Breast epithelium (tissue), 4 donors: ENCODE results near the gene PSD4. TPM values are rescaled to one million over a fixed set of nuclear protein-coding genes. Genes with fewer than 3 reads are reported as not detected.
A peak's percentile ranks its signal among the peaks of the same experiment; 100 is the strongest.

ENCODE experiments used
- DNase-seq, 2 donors: peaks; one replicate each; pipeline ENCODE4 v3.0.0-alpha.2; 2019; ENCODE audit warnings: low spot score in 2 of 2
- H3K27ac ChIP-seq, 2 donors: fragments of 200-600 bp; sonication (generic) in 1 of 2; one replicate each; pipeline ENCODE4 v1.5.1; 2016 to 2019; ENCODE audit warnings: mild to moderate bottlenecking in 1 of 2
- H3K27me3 ChIP-seq, 2 donors: fragments of 200-600 bp; sonication (generic) in 1 of 2; one replicate each; pipeline versions ENCODE4 v1.5.1 to v1.6.0; 2017 to 2019; ENCODE audit warnings: control low read depth in 1 of 2, mild to moderate bottlenecking in 1 of 2
- H3K36me3 ChIP-seq: fragments of 200-600 bp; one replicate; pipeline ENCODE4 v1.5.1; 2019
- H3K4me1 ChIP-seq, 2 donors: fragments of 200-600 bp; sonication (generic); one replicate each; pipeline ENCODE4 v1.5.1; 2016 to 2019; ENCODE audit warnings: control low read depth in 1 of 2
- H3K4me3 ChIP-seq, 3 donors: fragments of 200-600 bp; sonication (generic); 1 replicate in 2 of 3; 2 replicates in 1 of 3; pipeline ENCODE4 v1.5.1; 2016 to 2019; ENCODE audit warnings: mild to moderate bottlenecking in 3 of 3, moderate library complexity in 2 of 3
- H3K9me3 ChIP-seq, 2 donors: fragments of 200-600 bp; sonication (generic) in 1 of 2; one replicate each; pipeline ENCODE4 v1.5.1; 2016 to 2019; ENCODE audit warnings: control low read depth in 1 of 2
- POLR2A ChIP-seq: fragments of 450-650 bp; IDR thresholded peaks from one replicate; pipeline ENCODE4 v1.6.1; 2016; ENCODE audit warnings: antibody characterized with exemption, mild to moderate bottlenecking, moderate library complexity
- POLR2AphosphoS5 ChIP-seq, 3 donors: sonication (generic); formaldehyde crosslinking; IDR thresholded peaks; one replicate each; pipeline ENCODE4 v1.6.1; 2017; ENCODE audit warnings: antibody characterized with exemption in 3 of 3
- intact Hi-C: fragments of 100-400 bp; cut with DNase I; formaldehyde crosslinking; loops from one replicate; pipeline ENCODE4 v1.15.1; 2023; ENCODE audit warnings: low total_unique reads
- total RNA-seq, 3 donors: library from RNA; depleted of rRNA; stranded (reverse); fragments of >200 nt; gene quantifications; one replicate each; pipeline ENCODE4 v1.1.0, GENCODE V29; 2016
- TF ChIP-seq, protein P1 (sequence below), 3 donors: fragments of 450-650 bp; IDR thresholded peaks; one replicate each; pipeline ENCODE4 v1.5.1; 2016 to 2017; ENCODE audit warnings: antibody characterized with exemption in 3 of 3, mild to moderate bottlenecking in 3 of 3, moderate library complexity in 3 of 3

PSD4 gene
- total RNA-seq, 3 donors from 2014 or later = 4.3 to 61.2 (median 40.3) TPM

DNA sequence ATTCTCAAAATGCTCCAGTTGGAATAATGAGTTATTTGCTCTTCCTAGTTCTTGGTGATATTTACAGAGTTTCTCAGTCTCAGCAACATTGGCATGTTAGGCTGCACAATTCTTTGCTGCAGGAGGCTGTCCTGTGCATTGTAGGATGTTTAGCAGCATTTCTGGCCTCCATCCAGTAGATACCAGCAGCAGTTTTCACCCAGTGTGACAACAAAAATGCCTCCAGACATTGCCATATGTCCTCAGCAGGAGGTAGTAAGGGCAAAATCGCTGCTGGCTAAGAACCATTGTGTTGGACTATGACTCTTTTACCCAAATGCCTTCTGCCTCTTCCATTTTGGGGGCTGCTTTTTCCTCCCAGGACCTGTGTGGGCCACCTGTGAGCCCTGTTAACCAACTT lies 54.6 kb downstream of the PSD4 start:
- H3K4me3 ChIP-seq = no peak overlapping the region
- intact Hi-C loops = no loop called here
- no peak for DNase-seq
- TF ChIP-seq POLR2AphosphoS5 (IDR thresholded peaks at IDR 0.05) (no peak), POLR2A (no peak)
- TF ChIP-seq, protein P1, sequence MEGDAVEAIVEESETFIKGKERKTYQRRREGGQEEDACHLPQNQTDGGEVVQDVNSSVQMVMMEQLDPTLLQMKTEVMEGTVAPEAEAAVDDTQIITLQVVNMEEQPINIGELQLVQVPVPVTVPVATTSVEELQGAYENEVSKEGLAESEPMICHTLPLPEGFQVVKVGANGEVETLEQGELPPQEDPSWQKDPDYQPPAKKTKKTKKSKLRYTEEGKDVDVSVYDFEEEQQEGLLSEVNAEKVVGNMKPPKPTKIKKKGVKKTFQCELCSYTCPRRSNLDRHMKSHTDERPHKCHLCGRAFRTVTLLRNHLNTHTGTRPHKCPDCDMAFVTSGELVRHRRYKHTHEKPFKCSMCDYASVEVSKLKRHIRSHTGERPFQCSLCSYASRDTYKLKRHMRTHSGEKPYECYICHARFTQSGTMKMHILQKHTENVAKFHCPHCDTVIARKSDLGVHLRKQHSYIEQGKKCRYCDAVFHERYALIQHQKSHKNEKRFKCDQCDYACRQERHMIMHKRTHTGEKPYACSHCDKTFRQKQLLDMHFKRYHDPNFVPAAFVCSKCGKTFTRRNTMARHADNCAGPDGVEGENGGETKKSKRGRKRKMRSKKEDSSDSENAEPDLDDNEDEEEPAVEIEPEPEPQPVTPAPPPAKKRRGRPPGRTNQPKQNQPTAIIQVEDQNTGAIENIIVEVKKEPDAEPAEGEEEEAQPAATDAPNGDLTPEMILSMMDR (IDR thresholded peaks at IDR 0.05) = no peak
- no peaks in the 10 kb centered on the region for H3K4me1 ChIP-seq
- no peaks in the 10 kb centered on the region for H3K27me3 ChIP-seq
- H3K9me3 ChIP-seq = no peaks in the 10 kb centered on the region
- H3K27ac ChIP-seq = no peak overlapping the region
- H3K36me3 ChIP-seq = no peaks in the 10 kb centered on the region

- Histone ChIP-seq H3K36me3 (no peaks in the 10 kb centered on the region), H3K27me3 (no peaks in the 10 kb centered on the region), H3K4me3 (no peak overlapping the region), H3K4me1 (no peaks in the 10 kb centered on the region), H3K27ac (no peak overlapping the region), H3K9me3 (no peaks in the 10 kb centered on the region)
- TF ChIP-seq, protein P1 (IDR thresholded peaks at IDR 0.05) = no peak
- no peak for TF ChIP-seq POLR2A
- TF ChIP-seq POLR2AphosphoS5 (IDR thresholded peaks at IDR 0.05) = no peak
- no peak for DNase-seq
- intact Hi-C loops = no loop called here
Observed at GRCh38 chr2:113228991-113229716, 55.4 kb downstream of the PSD4 start.

DNA sequence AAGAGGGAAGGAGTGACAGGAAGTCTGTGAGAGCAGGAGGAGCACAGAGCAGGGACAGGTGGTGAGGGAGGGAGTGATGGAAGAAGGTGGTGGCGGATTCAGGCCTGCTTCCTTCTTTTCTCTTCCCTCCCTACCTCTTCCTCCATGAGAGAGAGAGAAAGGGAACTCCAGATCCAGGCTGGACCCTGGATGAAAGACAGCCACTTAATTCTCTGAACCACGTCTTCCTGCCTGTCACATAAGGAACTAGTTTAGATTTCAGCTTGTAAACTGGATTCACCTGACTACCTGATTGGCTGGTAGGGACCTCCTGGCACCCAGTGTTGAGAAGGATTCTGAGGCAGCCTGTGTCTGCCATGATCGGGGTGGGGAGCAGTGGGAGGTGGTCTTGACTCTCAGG lies 56.0 kb downstream of the PSD4 start:
- intact Hi-C loops = no loop called here
- no peak for DNase-seq
- H3K36me3 ChIP-seq = no peaks in the 10 kb centered on the region
- no peak overlapping the region for H3K4me3 ChIP-seq
- H3K4me1 ChIP-seq = no peaks in the 10 kb centered on the region
- no peak for TF ChIP-seq POLR2A
- no peak for TF ChIP-seq POLR2AphosphoS5 (IDR thresholded peaks at IDR 0.05)
- TF ChIP-seq, protein P1 (IDR thresholded peaks at IDR 0.05) = no peak
- H3K27ac ChIP-seq = peak overlapping the region in 1 of 2 donors; percentile 25
- no peaks in the 10 kb centered on the region for H3K27me3 ChIP-seq
- no peaks in the 10 kb centered on the region for H3K9me3 ChIP-seq

DNA sequence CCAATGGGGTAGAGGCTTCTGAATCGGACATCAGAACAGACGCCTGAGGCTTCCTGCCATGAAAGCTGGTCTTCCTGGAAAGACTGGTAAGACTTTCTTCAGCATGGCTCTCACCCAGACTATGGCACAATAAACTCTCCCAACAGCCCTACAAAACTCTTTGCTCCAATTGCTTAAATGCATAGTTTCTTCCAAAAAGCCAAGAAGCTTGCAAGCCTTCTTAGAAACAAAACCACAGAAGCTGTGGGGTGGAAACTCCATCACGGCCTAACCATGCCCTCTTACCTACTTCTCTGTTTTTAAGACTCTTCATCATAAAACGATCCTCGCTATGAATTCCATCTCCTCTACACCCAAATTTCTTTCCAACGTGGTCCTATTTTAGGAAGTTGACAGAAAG lies 56.8 kb downstream of the PSD4 start:
- H3K27ac ChIP-seq = peak overlapping the region in 1 of 2 donors; percentile 25
- H3K36me3 ChIP-seq = no peaks in the 10 kb centered on the region
- H3K4me3 ChIP-seq = no peak overlapping the region
- H3K27me3 ChIP-seq = no peaks in the 10 kb centered on the region
- DNase-seq = no peak
- no peaks in the 10 kb centered on the region for H3K9me3 ChIP-seq
- TF ChIP-seq POLR2A (no peak), POLR2AphosphoS5 (IDR thresholded peaks at IDR 0.05) (no peak)
- TF ChIP-seq, protein P1 (IDR thresholded peaks at IDR 0.05) = no peak
- intact Hi-C loops = no loop called here
- H3K4me1 ChIP-seq = no peaks in the 10 kb centered on the region

GRCh38 chr2:113231064-113231463 lies 57.3 kb downstream of the PSD4 start:
- H3K27me3 ChIP-seq = no peaks in the 10 kb centered on the region
- H3K4me1 ChIP-seq = no peaks in the 10 kb centered on the region
- intact Hi-C loops = no loop called here
- no peaks in the 10 kb centered on the region for H3K9me3 ChIP-seq
- no peaks in the 10 kb centered on the region for H3K36me3 ChIP-seq
- H3K4me3 ChIP-seq = no peak overlapping the region
- TF ChIP-seq POLR2A = no peak
- TF ChIP-seq, protein P1 (IDR thresholded peaks at IDR 0.05) = no peak
- H3K27ac ChIP-seq = no peak overlapping the region
- no peak for DNase-seq
